Smooth muscle cell of the pulmonary artery (primary cell): ENCODE measurements around the gene CFAP58. TPM values are rescaled to one million over a fixed set of nuclear protein-coding genes. Genes with fewer than 3 reads are reported as not detected.

ENCODE experiments used
- total RNA-seq: library from RNA; depleted of rRNA; stranded (reverse); fragments of >200 nt; gene quantifications from 2 replicates; pipeline ENCODE4 v1.2.3, GENCODE V29; 2014

CFAP58 gene, protein sequence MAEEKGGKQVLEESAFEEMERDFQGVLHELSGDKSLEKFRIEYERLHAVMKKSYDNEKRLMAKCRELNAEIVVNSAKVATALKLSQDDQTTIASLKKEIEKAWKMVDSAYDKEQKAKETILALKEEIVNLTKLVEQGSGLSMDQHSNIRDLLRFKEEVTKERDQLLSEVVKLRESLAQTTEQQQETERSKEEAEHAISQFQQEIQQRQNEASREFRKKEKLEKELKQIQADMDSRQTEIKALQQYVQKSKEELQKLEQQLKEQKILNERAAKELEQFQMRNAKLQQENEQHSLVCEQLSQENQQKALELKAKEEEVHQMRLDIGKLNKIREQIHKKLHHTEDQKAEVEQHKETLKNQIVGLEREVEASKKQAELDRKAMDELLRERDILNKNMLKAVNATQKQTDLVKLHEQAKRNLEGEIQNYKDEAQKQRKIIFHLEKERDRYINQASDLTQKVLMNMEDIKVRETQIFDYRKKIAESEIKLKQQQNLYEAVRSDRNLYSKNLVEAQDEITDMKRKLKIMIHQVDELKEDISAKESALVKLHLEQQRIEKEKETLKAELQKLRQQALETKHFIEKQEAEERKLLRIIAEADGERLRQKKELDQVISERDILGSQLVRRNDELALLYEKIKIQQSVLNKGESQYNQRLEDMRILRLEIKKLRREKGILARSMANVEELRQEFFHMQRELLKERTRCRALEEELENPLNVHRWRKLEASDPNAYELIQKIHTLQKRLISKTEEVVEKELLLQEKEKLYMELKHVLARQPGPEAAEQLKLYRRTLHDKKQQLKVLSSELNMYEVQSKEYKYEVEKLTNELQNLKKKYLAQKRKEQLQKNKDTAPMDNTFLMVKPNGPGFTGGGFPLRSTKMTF
- total RNA-seq: 0.23 and 0.26 TPM in 2 replicates

DNA sequence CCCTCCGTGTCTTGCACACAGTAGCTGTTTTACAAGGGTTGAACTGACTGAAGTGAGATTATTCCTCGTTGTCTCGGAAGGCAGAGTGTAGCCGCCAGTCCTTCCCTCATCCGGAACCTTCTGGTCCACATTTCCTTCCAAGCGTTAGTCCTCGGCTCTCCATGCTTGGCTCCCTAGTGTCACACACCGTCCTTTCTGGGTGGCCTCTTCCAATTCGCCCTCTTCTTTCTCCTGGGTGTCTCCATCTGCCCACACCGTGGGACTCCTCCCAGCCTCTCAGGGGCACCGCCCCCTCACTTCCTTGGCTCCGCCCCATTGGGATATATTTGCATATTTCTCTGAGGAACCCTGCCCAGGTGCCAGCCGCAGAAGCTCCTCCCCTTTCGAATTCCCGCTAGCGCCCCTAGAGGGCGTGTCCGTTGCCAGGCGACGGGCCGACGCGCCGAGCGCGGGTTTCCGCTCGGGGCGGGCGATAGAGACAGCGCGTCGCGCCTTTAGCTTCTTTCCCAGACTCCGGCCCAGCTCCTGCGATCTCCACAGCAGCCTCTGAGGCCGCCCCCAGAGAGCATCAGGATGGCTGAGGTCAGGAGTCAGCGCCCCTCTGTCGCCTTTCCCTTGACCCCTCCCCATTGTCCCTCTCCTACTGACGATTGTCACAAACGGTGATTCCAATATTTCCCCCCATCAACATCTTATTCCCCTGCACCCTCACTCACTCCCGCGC is at the start of gene CFAP58:
TSS of gene CFAP58 (plus strand) at position 509 of the 724 bp plus-strand sequence. CDS start at position 574, 65 bp downstream.

DNA sequence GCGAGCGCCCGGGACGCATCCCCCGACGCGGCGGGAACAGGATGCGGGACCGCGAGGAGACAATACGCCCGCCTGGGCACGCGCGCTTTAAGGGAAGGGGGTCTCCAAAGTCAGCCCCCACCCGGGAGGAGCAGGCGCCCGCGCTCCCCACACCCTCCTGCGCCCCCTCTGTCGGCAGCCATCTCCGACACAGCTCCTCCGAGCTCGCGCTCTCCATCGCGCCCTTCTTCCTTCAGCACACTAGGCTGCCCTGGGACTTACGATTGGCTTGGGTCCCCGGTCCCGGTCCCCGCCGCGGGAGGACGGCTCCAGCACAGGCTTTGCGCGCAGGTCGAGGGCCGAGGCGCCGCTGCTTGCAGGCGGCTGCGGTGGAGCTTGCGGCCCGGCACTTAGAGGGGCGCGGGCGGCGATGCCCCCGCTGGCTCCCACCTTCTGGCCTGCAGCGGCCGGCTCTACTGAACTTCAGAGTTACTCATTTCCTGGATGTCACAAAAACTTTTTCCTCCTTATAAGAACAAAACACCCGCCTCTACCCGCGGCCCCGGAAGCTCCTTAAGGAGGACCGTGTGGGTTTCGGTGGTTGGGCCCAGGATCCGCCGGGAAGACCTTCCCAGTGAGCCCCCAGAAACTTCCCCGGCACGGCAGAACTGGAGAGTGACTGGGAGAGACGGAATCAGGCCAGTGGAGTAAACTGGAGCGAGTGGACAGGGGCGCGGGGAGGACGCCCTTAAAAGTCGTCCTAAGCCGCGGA is 15.5 kb upstream of the CFAP58 start, which contains the start of gene ITPRIP:
TSS of gene ITPRIP (minus strand) at position 481 of the 751 bp plus-strand sequence. CDS start 22,414 bp downstream, outside the sequence.

Other genes starting within 250 kb of the CFAP58 start
- 3.9 and 5.5 TPM in 2 replicates for gene SFR1, start 231.7 kb upstream of the CFAP58 start, total RNA-seq
- 0.23 and 0.52 TPM in 2 replicates for gene CFAP43, start 121.5 kb upstream of the CFAP58 start, total RNA-seq
- 69.3 and 92.1 TPM in 2 replicates for gene GSTO1, start 98.9 kb upstream of the CFAP58 start, total RNA-seq
- 1.8 and 4.6 TPM in 2 replicates for gene GSTO2, start 84.6 kb upstream of the CFAP58 start, total RNA-seq
- gene ITPRIP, start 15.4 kb upstream of the CFAP58 start, total RNA-seq: 19.2 and 26.0 TPM in 2 replicates